Anterior cingulate cortex (tissue), 58 donors: ENCODE measurements around the gene ZNF48.
A peak's percentile ranks its signal among the peaks of the same experiment; 100 is the strongest.

ENCODE experiments used
- DNase-seq, 58 donors: peaks; one replicate each; lab custom pipeline; 2025; lab: John Stamatoyannopoulos, UW

The ZNF48 gene

GRCh38 chr16:30395155-30395991 is at the start of gene ZNF48:
Gene ZNF48 (plus strand): TSS chr16:30395420. CDS start chr16:30395795, 375 bp downstream.
- DNase-seq, result peak in 57 of 58 donors; percentile 32 to 95 (median 83)

- no peak for DNase-seq
Measured at GRCh38 chr16:30346286-30346685, 48.9 kb upstream of the ZNF48 start.

GRCh38 chr16:30348113-30348512 is 47.1 kb upstream of the ZNF48 start:
- no peak for DNase-seq

- no peak for DNase-seq
Measured at GRCh38 chr16:30348929-30349328, 46.3 kb upstream of the ZNF48 start.

- DNase-seq, result no peak
Measured at GRCh38 chr16:30349675-30350074, 45.5 kb upstream of the ZNF48 start.

- DNase-seq, result no peak
Measured at GRCh38 chr16:30350134-30350871, 44.9 kb upstream of the ZNF48 start.

GRCh38 chr16:30351001-30351441 is 44.2 kb upstream of the ZNF48 start:
- no peak for DNase-seq

- DNase-seq, result peak in 53 of 58 donors; percentile 50 to 93 (median 76)
Measured at GRCh38 chr16:30351586-30352419, 43.4 kb upstream of the ZNF48 start.

- DNase-seq, result no peak
Measured at GRCh38 chr16:30352488-30353401, 42.5 kb upstream of the ZNF48 start.

GRCh38 chr16:30353438-30354129 is 41.6 kb upstream of the ZNF48 start:
- DNase-seq, result no peak

GRCh38 chr16:30354423-30355143 is 40.6 kb upstream of the ZNF48 start:
- DNase-seq, result no peak

- DNase-seq, result peak; percentile 65 to 98 (median 94)
Measured at GRCh38 chr16:30355144-30355953, 39.9 kb upstream of the ZNF48 start, which contains the start of gene CD2BP2. Gene CD2BP2 (minus strand): TSS chr16:30355308. CDS start chr16:30354681, 627 bp downstream.

GRCh38 chr16:30355954-30356308 is 39.3 kb upstream of the ZNF48 start:
- no peak for DNase-seq

- DNase-seq, result peak in 24 of 58 donors; percentile 9 to 68 (median 33)
Measured at GRCh38 chr16:30356401-30357084, 38.7 kb upstream of the ZNF48 start.

- no peak for DNase-seq
Measured at GRCh38 chr16:30357085-30357714, 38.0 kb upstream of the ZNF48 start.
